WTC11 (cell line): ENCODE results near the gene HMBS. TPM values are rescaled to one million over a fixed set of nuclear protein-coding genes. Genes with fewer than 3 reads are reported as not detected.

Experiments
- ATAC-seq: fragments of 200-7000 bp; cut with Tn5 transposase; 2 replicates; pipeline ENCODE4 v1.10.0; 2021; ENCODE audit warnings: mild to moderate bottlenecking, moderate library complexity
- CTCF ChIA-PET: fragments of 300-600 bp; sonication (Branson Sonifier 250); formaldehyde crosslinking; loops from one replicate; lab custom pipeline; 2021; ENCODE audit warnings: antibody characterized with exemption; lab: Charles Lee
- POLR2A ChIA-PET: fragments of 350-600 bp; sonication (Branson Sonifier 250); formaldehyde crosslinking; loops from one replicate; lab custom pipeline; 2021; ENCODE audit warnings: antibody characterized with exemption; lab: Charles Lee
- DNase-seq: peaks from one replicate; pipeline ENCODE4 v3.0.0; 2021; ENCODE audit warnings: low spot score
- H3K27ac Mint-ChIP-seq: 2 replicates; pipeline ENCODE4 v1.8.0; 2021; ENCODE audit warnings: mixed read lengths
- H3K27me3 Mint-ChIP-seq: 2 replicates; pipeline ENCODE4 v1.8.0; 2021; ENCODE audit warnings: low read depth, mild to moderate bottlenecking, moderate library complexity, mixed read lengths
- H3K36me3 Mint-ChIP-seq: 2 replicates; pipeline ENCODE4 v1.8.0; 2021; ENCODE audit warnings: mixed read lengths
- H3K4me1 Mint-ChIP-seq: 2 replicates; pipeline ENCODE4 v1.8.0; 2022; ENCODE audit warnings: mixed read lengths
- H3K4me3 Mint-ChIP-seq: 2 replicates; pipeline ENCODE4 v1.8.0; 2021; ENCODE audit warnings: mild to moderate bottlenecking, moderate library complexity, mixed read lengths
- H3K9me3 Mint-ChIP-seq: 2 replicates; pipeline ENCODE4 v1.8.0; 2021; ENCODE audit warnings: mixed read lengths
- AFF4 ChIP-seq: sonication (generic); formaldehyde crosslinking; IDR thresholded peaks from 2 replicates; pipeline ENCODE4 v1.8.1; 2023; ENCODE audit warnings: mild to moderate bottlenecking, missing genetic modification reagents, borderline replicate concordance
- CREB1 ChIP-seq: sonication (generic); formaldehyde crosslinking; IDR thresholded peaks from 2 replicates; pipeline ENCODE4 v1.8.0; 2023; ENCODE audit warnings: mild to moderate bottlenecking, missing genetic modification reagents
- FOXK1 ChIP-seq: sonication (generic); formaldehyde crosslinking; IDR thresholded peaks from 2 replicates; pipeline ENCODE4 v1.8.0; 2022; ENCODE audit warnings: mild to moderate bottlenecking, moderate library complexity, missing genetic modification reagents
- HMGA2 ChIP-seq: fragments of 250-450 bp; sonication (Bioruptor Pico); IDR thresholded peaks from 2 replicates; pipeline ENCODE4 v1.4.0; 2021; ENCODE audit warnings: mild to moderate bottlenecking, moderate library complexity
- JUN ChIP-seq: sonication (generic); formaldehyde crosslinking; IDR thresholded peaks from 2 replicates; pipeline ENCODE4 v1.8.0; 2023; ENCODE audit warnings: mild to moderate bottlenecking, missing genetic modification reagents
- SMAD3 ChIP-seq: sonication (generic); formaldehyde crosslinking; IDR thresholded peaks from 2 replicates; pipeline ENCODE4 v1.8.0; 2022; ENCODE audit warnings: missing genetic modification reagents, mild to moderate bottlenecking, borderline replicate concordance
- SP1 ChIP-seq: sonication (generic); formaldehyde crosslinking; conservative IDR thresholded peaks from 2 replicates; pipeline ENCODE4 v1.8.1; 2022; ENCODE audit warnings: missing genetic modification reagents
- STAT6 ChIP-seq: sonication (generic); formaldehyde crosslinking; conservative IDR thresholded peaks from 2 replicates; pipeline ENCODE4 v1.8.1; 2023; ENCODE audit warnings: mild to moderate bottlenecking, low read depth, missing genetic modification reagents, moderate library complexity
- USF1 ChIP-seq: sonication (generic); formaldehyde crosslinking; IDR thresholded peaks from 2 replicates; pipeline ENCODE4 v1.8.0; 2022; ENCODE audit warnings: mild to moderate bottlenecking, missing genetic modification reagents
- ZNF121 ChIP-seq: sonication (generic); formaldehyde crosslinking; IDR thresholded peaks from 2 replicates; pipeline ENCODE4 v1.8.0; 2023; ENCODE audit warnings: missing genetic modification reagents
- ZNF232 ChIP-seq: sonication (generic); formaldehyde crosslinking; IDR thresholded peaks from 2 replicates; pipeline ENCODE4 v1.8.0; 2022; ENCODE audit warnings: mild to moderate bottlenecking, missing genetic modification reagents
- ZNF416 ChIP-seq: fragments of 250-450 bp; sonication (Bioruptor Pico); IDR thresholded peaks from 2 replicates; pipeline ENCODE4 v1.9.0; 2021; ENCODE audit warnings: mild to moderate bottlenecking, inconsistent platforms
- ZNF423 ChIP-seq: fragments of 250-450 bp; sonication (Bioruptor Pico); IDR thresholded peaks from 2 replicates; pipeline ENCODE4 v2.1.2; 2022; ENCODE audit warnings: mild to moderate bottlenecking, moderate library complexity
- ZNF425 ChIP-seq: fragments of 250-450 bp; sonication (Bioruptor Pico); conservative IDR thresholded peaks from 2 replicates; pipeline ENCODE4 v1.9.0; 2021; ENCODE audit warnings: mild to moderate bottlenecking
- total RNA-seq: library from RNA; stranded (reverse); gene quantifications from 3 replicates; pipeline ENCODE4 v1.2.3, GENCODE V29; 2021

The HMBS gene
- total RNA-seq, 1 experiment from 2014 or later: 62.3 TPM

GRCh38 chr11:119118227-119118626 is 33.5 kb downstream of the HMBS start:
- no peak for DNase-seq
- H3K36me3 Mint-ChIP-seq: peaks cover 2% of the 10 kb centered on the region; the same call in 1 of the 2 replicates
- POLR2A ChIA-PET: no interaction called here
- ATAC-seq: no peak
- H3K4me1 Mint-ChIP-seq: peaks cover 27% of the 10 kb centered on the region
- no peak overlapping the region for H3K4me3 Mint-ChIP-seq
- CTCF ChIA-PET: interaction anchor here (0.8 kb wide), 1 partner anchor 16 kb away, joined by 3 read pairs; no protein-coding TSS in a partner anchor
- H3K27ac Mint-ChIP-seq: no peak overlapping the region
- H3K27me3 Mint-ChIP-seq: no peaks in the 10 kb centered on the region; the same call in 1 of the 2 replicates
- H3K9me3 Mint-ChIP-seq: no peaks in the 10 kb centered on the region
- TF ChIP-seq JUN (CRISPR knock-in tag): no peak
- TF ChIP-seq ZNF425 (CRISPR knock-in tag): no peak
- no peak for TF ChIP-seq USF1 (CRISPR knock-in tag)
- TF ChIP-seq ZNF423: no peak
- TF ChIP-seq HMGA2 (CRISPR knock-in tag): no peak
- no peak for TF ChIP-seq CREB1 (CRISPR knock-in tag)
- no peak for TF ChIP-seq FOXK1 (CRISPR knock-in tag)
- no peak for TF ChIP-seq SMAD3 (CRISPR knock-in tag)

- TF ChIP-seq SP1 (CRISPR knock-in tag) (no peak), STAT6 (CRISPR knock-in tag) (no peak), ZNF416 (CRISPR knock-in tag) (no peak), AFF4 (CRISPR knock-in tag) (no peak), ZNF232 (CRISPR knock-in tag) (no peak), ZNF121 (CRISPR knock-in tag) (no peak)
- ChIA-PET CTCF (interaction anchor here (0.8 kb wide), 1 partner anchor 15 kb away, joined by 3 read pairs; no protein-coding TSS in a partner anchor), POLR2A (no interaction called here)
- H3K27ac Mint-ChIP-seq: no peak overlapping the region
- ATAC-seq (no peak), DNase-seq (no peak)
- no peaks in the 10 kb centered on the region for H3K9me3 Mint-ChIP-seq
- peaks cover 5% of the 10 kb centered on the region; the same call in 1 of the 2 replicates for H3K36me3 Mint-ChIP-seq
- H3K27me3 Mint-ChIP-seq: no peaks in the 10 kb centered on the region; the same call in 1 of the 2 replicates
- no peak overlapping the region for H3K4me3 Mint-ChIP-seq
- H3K4me1 Mint-ChIP-seq: peaks cover 27% of the 10 kb centered on the region
These were observed 34.3 kb downstream of the HMBS start for GRCh38 chr11:119118946-119119345.
